GM19240 (cell line): ENCODE data around the gene SCG5.

Source experiments
- DNase-seq: peaks from one replicate; pipeline ENCODE4 v3.0.0; 2011; ENCODE audit warnings: low spot score; ENCODE audit not compliant: insufficient read length

SCG5 gene

DNA sequence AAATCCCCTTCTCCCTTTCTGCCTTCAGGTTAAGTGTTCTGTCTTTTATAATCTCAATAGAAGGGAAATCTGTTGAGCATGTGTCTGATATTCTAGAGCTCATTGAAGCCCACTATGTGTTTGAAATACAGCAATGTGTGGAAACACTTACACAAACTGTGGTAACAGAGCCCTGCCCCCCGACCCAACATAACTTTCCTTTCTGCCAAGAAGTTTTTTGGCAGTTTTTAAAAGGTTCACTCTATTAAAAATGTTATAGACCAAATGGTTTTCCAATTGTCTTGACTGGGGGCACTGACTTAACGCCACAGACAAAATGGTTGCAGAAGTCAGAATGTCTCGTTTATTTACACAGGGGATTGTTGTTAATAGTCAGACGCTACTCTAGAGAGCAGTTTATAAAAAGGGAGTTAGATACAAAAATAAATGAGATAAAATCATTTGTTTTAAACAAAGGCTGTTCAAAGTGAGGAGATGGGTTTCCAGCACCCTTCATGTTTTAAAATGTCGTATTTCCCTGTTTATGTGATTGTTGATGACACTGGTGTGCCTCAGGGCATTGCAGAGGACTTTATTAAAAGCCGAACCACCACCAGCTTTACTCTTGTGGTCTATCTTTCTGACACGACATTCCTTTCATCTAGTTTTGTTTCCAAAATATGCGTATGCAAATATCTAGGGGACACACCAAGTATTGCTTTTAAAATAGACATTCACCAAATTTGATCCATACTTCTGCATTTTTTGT lies 49.6 kb downstream of the SCG5 start:
- no peak for DNase-seq

DNA sequence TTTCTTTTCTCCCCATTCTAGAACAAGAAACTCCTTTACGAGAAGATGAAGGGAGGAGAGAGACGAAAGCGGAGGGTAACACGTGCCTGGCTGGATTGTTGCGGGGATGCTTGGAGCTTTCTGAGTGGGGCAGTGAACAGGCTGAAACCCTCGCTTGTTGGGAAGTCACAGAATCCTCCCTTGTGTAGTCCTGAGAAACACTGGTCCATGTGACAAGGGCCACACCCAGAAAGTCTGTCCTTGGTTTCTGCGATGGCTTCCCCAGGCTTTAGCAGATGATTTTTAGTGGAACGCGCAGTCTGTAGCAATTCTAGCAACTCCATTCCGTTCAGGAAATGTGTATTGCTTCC lies 50.2 kb downstream of the SCG5 start:
- no peak for DNase-seq

DNA sequence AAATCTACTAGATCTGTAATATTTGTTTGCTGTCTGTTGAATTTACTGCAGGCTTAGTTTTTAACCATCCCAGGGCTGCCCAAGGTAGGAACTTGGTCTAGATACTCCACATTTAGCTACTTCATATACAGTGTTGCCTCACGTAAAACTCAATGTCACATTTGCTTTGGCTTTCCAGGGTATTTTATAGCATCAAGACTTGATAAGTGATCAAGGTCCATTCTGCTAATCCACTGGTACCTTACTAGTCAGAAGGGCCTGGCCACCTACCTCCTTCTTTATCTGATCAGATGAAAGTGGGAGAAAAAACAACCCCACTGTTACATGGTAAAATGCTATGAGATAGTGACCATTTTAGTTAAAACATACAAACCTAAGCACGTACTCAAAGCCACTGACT lies 50.8 kb downstream of the SCG5 start:
- DNase-seq = no peak

DNA sequence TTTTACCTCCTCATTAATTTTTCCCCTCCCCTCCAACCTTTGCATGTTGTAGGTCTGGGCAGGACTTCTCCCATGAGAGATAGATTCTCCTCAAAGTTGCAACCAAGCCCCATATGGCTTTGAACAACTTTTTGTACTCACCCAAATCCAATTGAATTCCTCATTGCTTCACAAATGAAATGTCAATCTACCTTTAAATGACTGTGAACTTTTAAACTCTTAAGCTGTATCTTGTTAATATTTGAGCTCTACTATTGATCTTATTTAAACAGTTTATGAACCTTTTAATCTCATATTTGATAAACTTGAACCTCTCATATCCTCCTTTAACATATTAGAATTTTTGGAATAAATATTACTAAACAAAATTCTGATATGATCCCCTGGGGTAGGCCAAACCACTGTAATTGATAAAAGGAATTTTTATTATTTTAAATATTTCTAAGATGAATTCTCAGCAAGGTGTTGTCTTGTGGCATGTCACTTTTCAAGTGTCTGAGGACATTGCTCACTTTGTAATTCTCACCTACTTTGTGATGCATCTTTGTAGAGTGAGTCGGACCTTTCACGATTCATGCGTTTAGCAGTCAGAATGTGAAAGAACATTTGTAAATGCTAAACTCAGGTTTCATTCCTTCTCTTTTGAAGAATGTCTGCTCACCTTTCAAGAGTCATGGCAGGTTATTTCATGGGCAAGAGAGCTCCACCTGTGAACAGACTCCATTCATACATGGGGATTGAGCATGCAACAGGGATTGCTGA lies 52.9 kb downstream of the SCG5 start:
- no peak for DNase-seq

DNA sequence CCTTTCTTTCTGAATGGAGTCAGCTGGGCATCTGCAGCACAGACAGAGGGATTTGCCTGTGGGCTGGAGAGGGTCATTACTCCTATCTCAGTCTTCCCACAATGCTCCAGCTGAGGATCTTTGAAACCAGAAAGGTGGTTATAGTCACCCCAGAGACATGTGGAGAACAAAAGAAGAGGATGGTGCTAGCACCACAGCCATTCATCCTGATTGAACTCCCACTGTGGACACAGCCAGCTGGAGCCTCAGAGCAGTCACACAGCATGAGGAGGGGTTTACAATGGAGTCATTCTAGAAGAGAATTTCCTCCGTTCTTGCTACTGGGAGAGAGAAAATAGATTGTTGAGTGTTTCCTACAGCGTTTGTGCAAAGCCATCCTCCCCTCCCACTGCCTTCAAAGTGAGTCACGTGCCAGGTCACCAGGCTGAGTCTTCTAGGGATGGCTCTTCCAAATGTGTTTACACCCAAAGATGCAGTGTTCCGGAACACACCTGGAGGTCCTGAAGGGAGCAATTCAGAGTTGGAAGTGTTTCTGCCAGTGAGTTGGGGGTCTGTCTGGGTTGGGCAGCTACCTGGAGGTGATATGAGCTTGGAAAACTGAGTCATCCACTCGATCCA lies 57.4 kb downstream of the SCG5 start:
- no peak for DNase-seq

DNA sequence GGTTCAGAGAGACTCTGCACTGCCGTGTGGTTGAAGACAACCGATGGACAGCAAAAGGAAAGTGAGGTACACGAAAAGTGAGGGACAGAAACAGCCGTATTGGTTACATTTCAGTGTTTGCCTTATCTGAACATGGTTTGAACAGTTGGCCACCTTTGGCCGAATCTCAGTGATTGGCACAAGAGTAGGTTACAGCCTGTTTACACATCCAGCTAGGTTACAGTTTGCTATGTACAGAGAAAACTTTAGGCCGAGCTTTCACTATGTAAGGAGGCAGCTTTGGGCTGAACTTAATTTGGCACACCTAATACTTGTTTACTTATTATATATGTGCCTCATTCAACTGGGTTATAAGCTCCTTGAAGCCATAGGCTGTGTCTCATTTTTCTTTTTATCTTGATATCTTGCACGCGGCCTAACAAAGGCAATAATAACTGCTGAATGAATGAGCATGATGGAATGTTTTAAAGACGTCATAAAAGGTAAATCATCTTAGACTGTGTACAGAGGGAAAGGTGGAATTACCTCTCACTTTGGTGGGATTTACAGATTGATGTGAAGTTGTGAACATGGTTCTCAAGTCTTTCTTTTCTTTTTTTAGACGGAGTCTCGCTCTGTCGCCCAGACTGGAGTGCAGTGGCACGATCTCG lies 59.1 kb downstream of the SCG5 start:
- DNase-seq = no peak

DNA sequence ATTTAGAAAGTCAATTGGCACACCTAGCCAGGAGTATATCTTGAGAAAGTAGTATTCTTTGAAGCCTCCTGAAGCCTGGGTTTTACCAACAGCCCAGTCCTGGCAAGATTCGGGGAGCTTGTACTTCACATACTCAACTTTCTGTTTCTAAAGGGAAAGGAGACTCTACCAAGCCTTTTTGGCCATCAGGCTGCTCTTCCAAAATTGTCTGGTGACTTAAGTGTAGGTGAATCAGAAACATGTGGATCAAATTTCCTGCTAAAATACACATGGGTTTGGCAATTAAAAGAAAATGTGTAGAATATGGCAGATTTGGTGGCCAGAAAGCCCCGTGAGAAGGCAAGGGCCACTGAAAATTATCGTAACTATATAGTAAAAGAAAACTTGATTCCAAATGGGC lies 60.4 kb downstream of the SCG5 start:
- DNase-seq = no peak

DNA sequence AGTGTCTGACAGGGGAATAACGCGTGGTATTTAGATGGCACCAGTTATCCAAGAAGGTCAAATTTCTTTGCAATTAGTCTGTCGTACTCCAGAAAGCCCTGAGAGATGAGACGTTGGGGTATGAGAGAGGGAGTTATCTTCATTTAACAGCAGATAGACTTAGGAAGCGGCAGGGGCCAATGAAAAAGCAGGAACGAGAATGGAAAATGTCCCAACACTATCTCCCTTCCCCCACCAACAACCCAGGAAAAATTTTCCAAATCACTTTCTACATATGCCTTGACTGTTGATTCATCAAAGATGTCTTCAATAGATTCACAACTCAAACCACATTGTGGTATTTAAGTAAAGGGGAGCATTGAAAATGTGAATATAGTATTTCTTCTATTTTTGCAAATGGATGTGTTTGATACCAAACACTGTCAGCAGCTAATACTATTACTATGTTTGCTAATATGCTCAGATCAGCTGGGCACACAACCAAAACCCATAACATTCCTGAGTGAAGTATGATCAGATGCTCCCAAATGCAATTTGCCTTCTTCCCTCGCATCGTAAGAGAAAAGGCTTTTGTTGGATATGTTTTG lies 63.0 kb downstream of the SCG5 start:
- no peak for DNase-seq

DNA sequence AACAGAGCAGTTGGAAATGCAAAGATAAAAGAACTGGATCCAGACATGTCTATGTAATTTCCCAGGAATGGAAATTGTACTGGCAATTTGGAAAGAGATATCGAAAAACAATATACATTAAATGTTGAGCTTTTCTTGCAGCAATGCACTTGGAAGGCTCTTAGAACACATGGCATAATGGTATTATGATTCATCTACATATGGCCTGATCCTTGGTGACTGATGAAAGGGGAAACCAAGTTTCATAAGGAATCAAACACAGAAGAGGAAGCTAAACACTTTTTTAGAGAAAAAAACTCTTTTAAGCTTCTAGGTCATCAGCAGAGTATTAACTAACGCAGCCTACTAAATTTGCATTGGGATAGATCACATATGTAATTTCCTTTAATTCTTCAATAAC lies 63.9 kb downstream of the SCG5 start:
- DNase-seq = no peak

DNA sequence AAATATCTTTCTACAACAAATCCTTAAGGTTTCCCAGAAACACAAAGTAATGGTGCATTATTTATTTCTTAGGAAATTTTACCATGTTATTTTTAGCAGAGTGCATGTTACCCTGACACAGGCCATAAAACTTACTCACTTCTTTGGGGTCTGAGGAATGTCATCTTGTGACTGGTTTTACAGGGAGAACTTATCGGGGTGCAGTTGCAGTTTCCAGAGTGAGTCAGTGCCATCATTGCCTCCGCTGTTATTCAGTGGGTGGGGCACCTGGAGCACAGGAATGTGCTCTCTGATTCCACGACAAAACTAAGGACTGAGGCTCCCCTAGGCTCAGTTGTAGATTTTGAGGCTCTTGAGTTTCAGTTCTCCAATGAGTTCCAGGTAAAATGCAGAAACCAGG lies 65.2 kb downstream of the SCG5 start:
- no peak for DNase-seq

DNA sequence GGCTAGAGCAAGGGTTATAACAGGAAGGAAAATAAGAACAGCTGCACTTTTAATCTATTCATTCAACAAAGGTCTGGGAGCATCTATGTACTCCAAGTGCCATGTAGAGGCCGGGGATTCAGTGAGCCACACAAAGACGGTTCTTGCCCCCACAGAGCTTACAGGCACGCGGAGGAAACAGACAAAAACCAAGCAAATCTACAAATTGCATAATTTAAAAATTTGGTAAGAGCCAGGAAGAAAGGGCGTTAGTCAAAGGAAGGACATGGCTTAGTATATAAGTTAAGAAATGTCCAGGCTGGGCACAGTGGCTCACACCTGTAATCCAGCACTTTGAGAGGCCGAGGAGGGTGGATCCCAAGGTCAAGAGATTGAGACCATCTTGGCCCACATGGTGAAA lies 65.9 kb downstream of the SCG5 start:
- no peak for DNase-seq

DNA sequence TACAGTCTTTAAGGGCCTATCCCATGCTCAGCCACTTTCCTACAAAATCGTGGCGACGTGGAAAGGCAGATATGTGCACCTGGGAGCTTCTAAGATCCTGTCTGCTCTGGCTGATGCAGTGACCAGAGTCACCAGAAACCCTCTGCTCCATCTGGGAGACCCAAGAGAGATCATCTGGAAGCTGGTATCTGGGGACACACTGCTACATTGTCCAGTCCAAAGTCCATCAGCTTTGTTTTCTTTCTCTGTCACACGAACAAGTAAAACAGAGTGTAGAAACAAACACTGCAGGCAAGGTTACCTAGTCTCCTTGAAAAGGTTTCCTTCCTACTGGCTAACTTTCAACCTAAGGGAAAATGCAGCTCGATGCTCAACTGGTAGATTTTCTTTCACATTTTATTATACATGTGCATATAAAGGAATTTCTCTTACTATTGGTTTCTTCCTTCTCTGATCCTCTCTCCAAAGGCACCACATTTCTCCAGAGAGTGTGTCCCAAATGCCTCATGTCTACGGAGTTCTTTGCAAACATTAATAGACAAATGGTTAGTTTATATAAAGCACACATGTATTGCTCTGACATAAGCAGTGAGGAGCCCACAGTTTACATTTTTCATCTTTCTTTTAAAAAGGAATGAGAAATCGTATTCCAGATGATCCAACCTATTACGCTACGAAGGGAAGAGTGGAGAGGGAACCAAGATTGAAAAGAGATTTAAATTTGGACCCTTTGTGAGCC lies 68.0 kb downstream of the SCG5 start:
- no peak for DNase-seq

DNA sequence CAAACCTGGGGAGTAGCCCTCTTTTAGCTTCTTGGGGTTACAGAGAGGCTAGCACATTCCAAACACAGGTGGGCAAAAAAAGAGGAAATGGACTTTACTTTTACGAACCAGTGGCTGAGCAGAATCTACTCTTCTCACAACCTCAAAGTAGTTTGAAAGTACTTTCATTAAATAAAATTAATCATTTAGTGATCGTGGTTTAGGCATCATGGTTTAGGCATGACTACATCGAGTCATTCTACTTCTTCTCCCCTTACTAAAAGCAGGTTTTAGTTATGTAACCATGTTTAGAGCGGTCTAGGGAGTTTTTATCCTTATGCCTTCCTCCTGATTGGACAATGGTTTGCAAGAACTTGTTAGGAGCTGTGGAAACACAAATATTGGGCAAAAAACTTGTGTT lies 73.8 kb downstream of the SCG5 start:
- no peak for DNase-seq

DNA sequence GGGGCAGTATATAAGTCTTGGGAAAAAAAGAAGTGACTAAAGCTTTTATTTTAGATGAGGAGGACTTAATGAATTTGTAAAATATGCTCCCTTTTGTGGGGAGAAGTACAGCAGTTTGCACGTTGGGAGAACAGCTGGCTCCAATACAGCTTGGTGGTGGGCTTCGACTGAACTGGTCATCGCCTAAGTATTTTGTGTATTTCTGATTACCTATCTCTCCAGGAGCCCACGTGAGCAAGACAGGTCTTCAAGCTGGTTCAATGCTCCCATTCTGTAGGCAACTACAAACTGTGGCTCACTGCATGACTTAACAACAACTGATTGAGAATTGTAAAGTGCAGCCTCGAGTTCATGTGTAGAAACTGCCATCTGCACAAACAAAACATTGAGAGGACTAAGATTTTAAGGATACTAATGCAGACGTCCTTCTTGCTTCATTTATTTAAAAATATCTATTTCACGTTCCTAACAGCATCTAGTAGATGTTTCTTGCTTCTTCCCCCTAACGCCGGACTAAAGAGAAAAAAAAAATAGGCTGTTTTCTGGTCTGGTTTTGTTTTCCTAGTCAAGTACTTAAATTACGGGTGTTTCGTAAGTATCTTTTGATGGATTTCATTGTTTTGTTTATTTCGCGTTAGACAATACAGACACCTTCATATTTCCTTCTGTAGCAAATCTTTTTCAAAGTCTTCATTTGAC lies 74.9 kb downstream of the SCG5 start:
- DNase-seq = no peak

DNA sequence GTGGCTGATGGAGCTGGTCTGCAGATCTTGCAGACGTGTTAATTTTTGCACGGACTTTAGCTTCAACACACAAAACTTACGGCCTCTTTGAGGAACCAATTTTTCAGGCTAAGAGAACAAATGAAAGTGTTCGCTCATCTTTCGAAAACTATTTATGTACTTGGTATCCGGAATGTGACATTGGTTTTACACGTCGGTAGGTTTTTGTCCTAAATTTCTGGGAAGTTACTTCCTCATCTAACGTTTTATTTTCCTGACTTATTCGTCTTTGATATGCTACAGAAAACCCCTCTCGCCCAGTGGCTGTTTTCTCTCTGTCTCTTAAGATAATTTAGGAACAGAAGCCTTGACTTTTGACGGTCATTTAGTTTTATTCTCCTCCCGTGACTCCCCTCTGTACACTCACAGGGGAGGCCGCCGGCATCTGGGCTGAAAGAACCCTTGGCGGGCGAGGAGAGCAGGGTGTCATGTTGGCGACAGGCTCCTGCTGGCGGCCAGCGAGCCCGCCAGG lies 75.5 kb downstream of the SCG5 start:
- no peak for DNase-seq

DNA sequence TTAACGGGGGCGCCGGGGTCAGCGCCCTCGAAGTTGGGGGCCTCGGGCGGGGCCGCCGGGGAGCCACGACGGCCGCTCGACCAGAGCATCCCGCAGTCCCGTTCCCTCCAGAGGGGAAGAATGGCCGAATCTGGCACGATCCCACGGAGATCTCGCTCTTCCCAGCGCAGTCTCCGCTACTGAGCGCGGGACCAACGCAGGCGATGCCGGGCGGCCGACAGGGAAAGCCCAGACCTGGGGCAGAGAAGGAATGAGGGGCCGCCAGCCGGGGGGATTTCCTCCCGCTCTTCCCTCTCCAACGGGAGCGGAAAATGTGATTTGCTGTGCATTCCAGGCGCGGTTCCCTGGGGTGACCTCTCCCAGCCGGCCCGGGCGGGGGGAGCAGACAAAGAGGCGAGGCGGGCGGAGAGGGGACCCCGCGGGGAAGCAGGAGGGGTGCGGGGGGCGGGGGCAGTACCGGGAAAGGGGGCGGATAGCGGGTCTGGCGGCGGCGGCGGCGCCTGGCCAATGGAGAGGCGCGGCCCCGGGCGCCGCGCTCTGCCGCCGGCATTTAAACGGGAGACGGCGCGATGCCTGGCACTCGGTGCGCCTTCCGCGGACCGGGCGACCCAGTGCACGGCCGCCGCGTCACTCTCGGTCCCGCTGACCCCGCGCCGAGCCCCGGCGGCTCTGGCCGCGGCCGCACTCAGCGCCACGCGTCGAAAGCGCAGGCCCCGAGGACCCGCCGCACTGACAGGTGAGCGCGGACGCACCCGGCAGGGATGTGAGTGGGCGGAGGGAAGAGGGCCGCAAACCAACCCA lies 76.1 kb downstream of the SCG5 start, which contains the start of gene GREM1:
TSS of gene GREM1 (plus strand) at position 579 of the 801 bp plus-strand sequence. CDS start 12,687 bp downstream, outside the sequence.
- DNase-seq = no peak

DNA sequence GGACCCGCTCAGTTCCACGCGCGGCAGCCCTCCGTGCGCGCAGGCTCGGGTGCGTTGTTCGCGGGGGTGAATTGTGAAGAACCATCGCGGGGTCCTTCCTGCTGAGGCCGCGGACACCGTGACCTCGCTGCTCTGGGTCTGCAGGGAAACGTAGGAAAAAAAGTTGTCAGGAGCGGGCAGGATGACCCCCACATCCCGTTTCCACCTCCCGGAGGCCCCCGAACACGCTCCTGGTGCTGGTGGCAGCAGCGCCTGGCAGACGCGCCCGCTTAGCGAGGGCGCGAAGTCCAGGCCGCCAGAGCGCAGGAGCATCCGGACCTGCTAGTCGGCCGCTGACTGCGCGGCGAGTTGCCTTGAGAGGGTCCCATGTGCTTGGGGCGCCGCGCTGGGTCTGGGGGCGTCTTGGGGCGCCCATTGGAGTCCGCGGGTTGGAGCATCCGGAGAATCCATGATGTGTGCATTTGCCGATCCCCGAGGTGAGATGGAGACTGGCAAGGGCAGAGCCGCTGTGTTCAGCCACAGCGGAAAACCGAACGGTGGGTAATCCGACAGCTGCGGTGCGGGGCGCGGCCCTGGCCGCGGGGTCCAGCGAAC lies 76.8 kb downstream of the SCG5 start:
- no peak for DNase-seq

DNA sequence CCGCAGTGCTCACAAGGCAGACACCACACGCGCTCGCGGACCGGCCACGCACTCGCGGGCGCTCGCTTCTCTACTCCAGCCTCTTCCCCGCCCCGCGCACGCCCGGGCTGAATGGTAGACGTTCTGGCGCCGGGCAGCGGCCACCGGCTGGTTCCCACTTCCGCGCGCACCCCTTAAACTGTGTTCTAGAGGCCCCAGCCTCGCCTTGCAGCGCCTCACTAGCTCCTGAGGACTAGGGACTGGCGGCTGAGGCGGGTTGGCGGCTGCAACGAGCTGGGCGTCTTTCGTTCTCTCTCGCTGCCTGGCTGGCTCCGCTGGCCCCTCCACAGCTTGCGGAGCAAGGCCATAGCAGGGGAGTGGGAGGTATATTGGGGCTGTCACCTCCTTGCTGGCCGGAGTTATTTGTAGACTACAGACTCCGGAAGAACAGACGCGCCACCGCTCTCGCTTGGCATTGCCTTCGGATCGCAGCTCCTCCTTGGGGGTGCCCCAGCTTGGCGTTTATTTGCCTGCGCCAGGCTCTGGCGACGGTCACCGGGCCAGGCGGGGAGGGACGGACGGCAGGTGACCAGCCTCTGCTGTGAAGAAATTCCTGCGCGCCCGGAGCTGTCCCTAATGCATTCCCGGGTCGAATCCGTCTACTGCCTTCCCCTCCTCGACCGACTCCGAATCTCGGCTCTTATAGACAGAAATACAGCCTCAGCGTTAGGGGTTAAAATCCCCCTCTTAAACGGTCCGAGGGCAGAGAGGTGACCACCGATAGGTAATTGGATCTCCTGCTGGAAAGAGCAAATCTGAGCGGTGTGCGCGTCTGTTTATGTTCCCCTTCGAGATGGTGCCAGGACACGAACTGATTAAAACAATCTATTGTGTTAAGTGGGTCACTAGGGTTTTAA lies 77.6 kb downstream of the SCG5 start:
- no peak for DNase-seq
